Mesenchymal stem cell (in vitro differentiated cells and primary cell): ENCODE data around the gene ZNF607.
"Not testable (repeated sequence)": the region's sequence is repeated elsewhere in the genome, so short reads cannot be mapped to it uniquely, and the experiment has no call there.

Experiments
- DNase-seq: peaks from one replicate; pipeline ENCODE4 v3.0.0-alpha.2; 2013
- H2AFZ ChIP-seq: one replicate; pipeline ENCODE4 v1.6.1; 2013; ENCODE audit warnings: low read depth, mild to moderate bottlenecking, control low read depth, inconsistent platforms, low read length, moderate library complexity
- H2AK5ac ChIP-seq: 2 replicates; pipeline ENCODE4 v1.6.1; 2013; ENCODE audit warnings: low read length, moderate library complexity, mild to moderate bottlenecking, inconsistent platforms; ENCODE audit not compliant: severe bottlenecking
- H2BK120ac ChIP-seq: one replicate; pipeline ENCODE4 v1.6.1; 2013; ENCODE audit warnings: low read depth, mild to moderate bottlenecking, inconsistent platforms, low read length, moderate library complexity
- H2BK12ac ChIP-seq, 2 experiments: one replicate each; pipeline ENCODE4 v1.6.1; 2013; ENCODE audit warnings: inconsistent platforms in 2 of 2, low read length in 2 of 2, mild to moderate bottlenecking in 2 of 2, moderate library complexity in 2 of 2, control low read depth in 1 of 2
- H2BK15ac ChIP-seq: one replicate; pipeline ENCODE4 v1.6.1; 2013; ENCODE audit warnings: mild to moderate bottlenecking, low read depth, inconsistent platforms; ENCODE audit not compliant: poor library complexity, severe bottlenecking
- H2BK5ac ChIP-seq: 2 replicates; pipeline ENCODE4 v1.6.1; 2013; ENCODE audit warnings: low read depth, mild to moderate bottlenecking, low read length, control low read depth, inconsistent platforms; ENCODE audit not compliant: poor library complexity, severe bottlenecking
- H3K14ac ChIP-seq, 2 experiments: one replicate each; pipeline ENCODE4 v1.6.1; 2013; ENCODE audit warnings: inconsistent platforms in 2 of 2, low read length in 2 of 2, control low read depth in 1 of 2, mild to moderate bottlenecking in 1 of 2, moderate library complexity in 1 of 2
- H3K18ac ChIP-seq, 2 experiments: one replicate each; pipeline ENCODE4 v1.6.1; 2013; ENCODE audit warnings: inconsistent platforms in 2 of 2, low read length in 2 of 2, control low read depth in 1 of 2, low read depth in 1 of 2, mild to moderate bottlenecking in 1 of 2
- H3K23ac ChIP-seq, 2 experiments: one replicate each; pipeline ENCODE4 v1.6.1; 2013; ENCODE audit warnings: inconsistent platforms in 2 of 2, low read length in 2 of 2, mild to moderate bottlenecking in 2 of 2, moderate library complexity in 2 of 2, control low read depth in 1 of 2
- H3K27ac ChIP-seq: 2 replicates; pipeline ENCODE4 v1.5.1; 2013; ENCODE audit warnings: mild to moderate bottlenecking, moderate library complexity, low read length, control low read depth, inconsistent platforms; ENCODE audit not compliant: poor library complexity, severe bottlenecking
- H3K27me3 ChIP-seq, 2 experiments: 2 replicates each; pipeline versions ENCODE4 v1.6.1 to v1.7.0; 2013; ENCODE audit warnings: low read length in 2 of 2, mild to moderate bottlenecking in 2 of 2, moderate library complexity in 2 of 2, control low read depth in 1 of 2, inconsistent platforms in 1 of 2; ENCODE audit not compliant: control insufficient read depth in 1 of 2, insufficient read depth in 1 of 2
- H3K36me3 ChIP-seq, 2 experiments: 2 replicates each; pipeline versions ENCODE4 v1.6.1 to v1.7.0; 2013; ENCODE audit warnings: low read length in 2 of 2, control low read depth in 1 of 2, inconsistent platforms in 1 of 2, low read depth in 1 of 2, mild to moderate bottlenecking in 1 of 2; ENCODE audit not compliant: insufficient read depth in 2 of 2, control insufficient read depth in 1 of 2
- H3K4ac ChIP-seq, 2 experiments: one replicate each; pipeline ENCODE4 v1.6.1; 2013; ENCODE audit warnings: inconsistent platforms in 2 of 2, low read length in 2 of 2, mild to moderate bottlenecking in 2 of 2, moderate library complexity in 2 of 2, control low read depth in 1 of 2, low read depth in 1 of 2
- H3K4me1 ChIP-seq: 2 replicates; pipeline ENCODE4 v1.6.1; 2013; ENCODE audit warnings: low read depth, low read length, control low read depth; ENCODE audit not compliant: control insufficient read depth, insufficient read depth
- H3K4me2 ChIP-seq: 2 replicates; pipeline ENCODE4 v1.6.1; 2013; ENCODE audit warnings: low read length, mild to moderate bottlenecking, inconsistent platforms; ENCODE audit not compliant: poor library complexity, severe bottlenecking
- H3K4me3 ChIP-seq, 2 experiments: 2 replicates each; pipeline versions ENCODE4 v1.5.1 to v1.7.0; 2013; ENCODE audit warnings: low read length in 2 of 2, mild to moderate bottlenecking in 2 of 2, control low read depth in 1 of 2, low read depth in 1 of 2; ENCODE audit not compliant: insufficient read depth in 1 of 2
- H3K79me1 ChIP-seq: replicated peaks from 2 replicates; pipeline ENCODE4 v1.6.1; 2013; ENCODE audit warnings: mild to moderate bottlenecking, control low read depth, low read length, inconsistent platforms; ENCODE audit not compliant: poor library complexity, severe bottlenecking
- H3K9ac ChIP-seq: 2 replicates; pipeline ENCODE4 v1.7.0; 2013; ENCODE audit warnings: mild to moderate bottlenecking, low read length, moderate library complexity
- H3K9me3 ChIP-seq: 2 replicates; pipeline ENCODE4 v1.7.0; 2013; ENCODE audit warnings: mild to moderate bottlenecking, low read length; ENCODE audit not compliant: control insufficient read depth
- H4K8ac ChIP-seq: one replicate; pipeline ENCODE4 v1.6.1; 2013; ENCODE audit warnings: inconsistent platforms, mild to moderate bottlenecking, low read length, moderate library complexity
- H4K91ac ChIP-seq: one replicate; pipeline ENCODE4 v1.6.1; 2013; ENCODE audit warnings: mild to moderate bottlenecking, low read length, inconsistent platforms
- WGBS: methylation state at CpG from one replicate; pipeline ENCODE4 v1.1.7; 2013; ENCODE audit warnings: mixed read lengths; 5-methylcytosine and 5-hydroxymethylcytosine counted together

ZNF607 gene

GRCh38 chr19:37657157-37657556 lies 62.4 kb downstream of the ZNF607 start:
- H3K4me2 ChIP-seq, H2BK15ac ChIP-seq, H3K36me3 ChIP-seq, H2AK5ac ChIP-seq, H3K79me1 ChIP-seq, H2BK12ac ChIP-seq, H3K27ac ChIP-seq, DNase-seq, H3K18ac ChIP-seq, H3K4ac ChIP-seq, H3K23ac ChIP-seq, H3K27me3 ChIP-seq, H4K8ac ChIP-seq, H4K91ac ChIP-seq, H3K4me1 ChIP-seq, H3K14ac ChIP-seq, H3K4me3 ChIP-seq, H3K9ac ChIP-seq, H2BK120ac ChIP-seq, H2BK5ac ChIP-seq, H2AFZ ChIP-seq: not testable (repeated sequence)
- peaks cover 33% of the 10 kb centered on the region for H3K9me3 ChIP-seq
- 87% methylated on average over 7 of the region's 8 CpGs for WGBS

- H3K4me2 ChIP-seq = peak overlapping the region; percentile 96
- H3K4me1 ChIP-seq = peaks cover 4% of the 10 kb centered on the region
- peaks cover 6% of the 10 kb centered on the region for H3K79me1 ChIP-seq
- under 1% methylated on average over 57 of the region's 57 CpGs for WGBS
- H3K23ac ChIP-seq = no peak overlapping the region
- peak overlapping the region; percentile 79 to 97 for H3K4me3 ChIP-seq
- peak overlapping the region; percentile 89 for H3K27ac ChIP-seq
- H2BK12ac ChIP-seq = peak overlapping the region; percentile 32 to 90
- no peaks in the 10 kb centered on the region for H3K27me3 ChIP-seq
- H4K91ac ChIP-seq = peak overlapping the region; percentile 96
- H3K9ac ChIP-seq = peak overlapping the region; percentile 93
- peak overlapping the region in 1 of 2 experiments; percentile 95 for H3K14ac ChIP-seq
- peak overlapping the region; percentile 100 for H2AFZ ChIP-seq
- peaks cover 3 to 7% of the 10 kb centered on the region in 2 experiments for H3K36me3 ChIP-seq
- DNase-seq = peak; percentile 86
- no peak overlapping the region for H2BK5ac ChIP-seq
- peak overlapping the region; percentile 72 to 81 for H3K18ac ChIP-seq
- H3K9me3 ChIP-seq = peaks cover 40% of the 10 kb centered on the region
- peak overlapping the region; percentile 95 for H4K8ac ChIP-seq
- H2BK120ac ChIP-seq = peak overlapping the region; percentile 38
- H3K4ac ChIP-seq = peak overlapping the region; percentile 77 to 81
- H2BK15ac ChIP-seq = peak overlapping the region; percentile 57
- no peak overlapping the region for H2AK5ac ChIP-seq
Measured at GRCh38 chr19:37655689-37656371, 63.7 kb downstream of the ZNF607 start.

- Histone ChIP-seq H2BK15ac (peak within 1 kb of the TSS; percentile 57), H3K79me1 (peaks cover 6% of the 10 kb centered on the region), H3K9ac (peak within 1 kb of the TSS; percentile 93), H3K4ac (peak within 1 kb of the TSS; percentile 77 to 81), H3K23ac (peak within 1 kb of the TSS in 1 of 2 experiments; percentile 14), H2AK5ac (no peak within 1 kb of the TSS), H4K8ac (peak within 1 kb of the TSS; percentile 95), H3K4me1 (peaks cover 4% of the 10 kb centered on the region), H2BK5ac (no peak within 1 kb of the TSS), H2BK12ac (peak within 1 kb of the TSS; percentile 32 to 90), H2AFZ (peak within 1 kb of the TSS; percentile 100), H3K9me3 (peaks cover 39% of the 10 kb centered on the region), H2BK120ac (peak within 1 kb of the TSS; percentile 38), H3K14ac (peak within 1 kb of the TSS in 1 of 2 experiments; percentile 95), H3K4me2 (peak within 1 kb of the TSS; percentile 96), H3K18ac (peak within 1 kb of the TSS; percentile 72 to 81), H4K91ac (peak within 1 kb of the TSS; percentile 96), H3K27me3 (no peaks in the 10 kb centered on the region), H3K4me3 (peak within 1 kb of the TSS; percentile 79 to 97), H3K36me3 (peaks cover 4 to 10% of the 10 kb centered on the region in 2 experiments), H3K27ac (peak within 1 kb of the TSS; percentile 92)
- peak; percentile 91 for DNase-seq
- under 1% methylated on average over 34 of the region's 34 CpGs for WGBS
Measured at GRCh38 chr19:37655301-37655688, 64.3 kb downstream of the ZNF607 start, which contains the start of gene ZFP30. TSS of gene ZFP30 (minus strand) at chr19:37655465. CDS start at chr19:37647822, 7,643 bp downstream.

GRCh38 chr19:37654629-37655300 lies 64.8 kb downstream of the ZNF607 start:
- H2BK12ac ChIP-seq = no peak overlapping the region
- H2BK15ac ChIP-seq = no peak overlapping the region
- peak overlapping the region in 1 of 2 experiments; percentile 14 for H3K23ac ChIP-seq
- H3K9me3 ChIP-seq = peaks cover 42% of the 10 kb centered on the region
- peak overlapping the region; percentile 92 for H3K27ac ChIP-seq
- peaks cover 4% of the 10 kb centered on the region for H3K4me1 ChIP-seq
- no peak overlapping the region for H2BK5ac ChIP-seq
- peaks cover 9% of the 10 kb centered on the region for H3K79me1 ChIP-seq
- peak overlapping the region; percentile 41 for H4K91ac ChIP-seq
- peak overlapping the region; percentile 93 for H3K9ac ChIP-seq
- H4K8ac ChIP-seq = peak overlapping the region; percentile 91
- H3K18ac ChIP-seq = peak overlapping the region; percentile 54 to 64
- H3K4me2 ChIP-seq = peak overlapping the region; percentile 96
- peak; percentile 50 for DNase-seq
- H2BK120ac ChIP-seq = no peak overlapping the region
- H3K14ac ChIP-seq = peak overlapping the region in 1 of 2 experiments; percentile 94
- no peaks in the 10 kb centered on the region for H3K27me3 ChIP-seq
- H3K4ac ChIP-seq = peak overlapping the region; percentile 52 to 75
- peak overlapping the region; percentile 79 to 97 for H3K4me3 ChIP-seq
- no peak overlapping the region for H2AK5ac ChIP-seq
- WGBS = under 1% methylated on average over 40 of the region's 40 CpGs
- H2AFZ ChIP-seq = peak overlapping the region; percentile 54
- H3K36me3 ChIP-seq = peaks cover 4 to 13% of the 10 kb centered on the region in 2 experiments
